Measurements from ENCODE around the gene CAMTA1.
"Not testable (repeated sequence)": the region's sequence is repeated elsewhere in the genome, so short reads cannot be mapped to it uniquely, and the experiment has no call there.

- TF ChIP-seq EZH2 (IDR thresholded peaks at IDR 0.05; ENCODE audit: borderline replicate concordance, low read depth, low read length, poor library complexity, severe bottlenecking); CTCF (conservative IDR thresholded peaks at IDR 0.05; ENCODE audit: low read depth, low read length): not testable (repeated sequence)
These were observed 596.5 kb downstream of the CAMTA1 start for GRCh38 chr1:7381729-7382128.

Data from A673 (cell line).